ENCODE measurements around the gene GPATCH8. TPM values are rescaled to one million over a fixed set of nuclear protein-coding genes. Genes with fewer than 3 reads are reported as not detected.
A peak's percentile ranks its signal among the peaks of the same experiment; 100 is the strongest.
"Not testable (repeated sequence)": the region's sequence is repeated elsewhere in the genome, so short reads cannot be mapped to it uniquely, and the experiment has no call there.

Gene GPATCH8
- total RNA-seq, 1 donor from 2014 or later: 21.6 TPM

GRCh38 chr17:44380767-44381166 lies 122.4 kb downstream of the GPATCH8 start:
- no peak for FAIRE-seq

GRCh38 chr17:44379887-44380286 lies 123.3 kb downstream of the GPATCH8 start:
- DNase-seq (ENCODE audit: low spot score in 2 of 2): no peak
- no peak for FAIRE-seq

More at GRCh38 chr17:44380767-44381166, 122.4 kb downstream of the GPATCH8 start:
- DNase-seq (ENCODE audit: low spot score in 2 of 2): no peak

- FAIRE-seq (no peak), DNase-seq (ENCODE audit: low spot score in 2 of 2) (peak in 1 of 2 donors; percentile 11)
These were observed 125.0 kb downstream of the GPATCH8 start for GRCh38 chr17:44378171-44378705.

- FAIRE-seq (no peak), DNase-seq (ENCODE audit: low spot score in 2 of 2) (peak in 1 of 2 donors; percentile 16)
These were observed 126.4 kb downstream of the GPATCH8 start for GRCh38 chr17:44376779-44377178.

- peak; percentile 44 to 64 for DNase-seq (ENCODE audit: low spot score in 2 of 2)
These were observed 127.1 kb downstream of the GPATCH8 start for GRCh38 chr17:44376124-44376523.

GRCh38 chr17:44375196-44376017 lies 127.8 kb downstream of the GPATCH8 start:
- DNase-seq (ENCODE audit: low spot score in 2 of 2) (peak in 1 of 2 donors; percentile 13), FAIRE-seq (no peak)

More at GRCh38 chr17:44376124-44376523, 127.1 kb downstream of the GPATCH8 start:
- FAIRE-seq: no peak

- peak in 1 of 2 donors; percentile 12 for DNase-seq (ENCODE audit: low spot score in 2 of 2)
- FAIRE-seq: no peak
These were observed 128.7 kb downstream of the GPATCH8 start for GRCh38 chr17:44374306-44375195.

- no peak for DNase-seq (ENCODE audit: low spot score in 2 of 2)
- no peak for FAIRE-seq
These were observed 131.2 kb downstream of the GPATCH8 start for GRCh38 chr17:44372036-44372435.

GRCh38 chr17:44369414-44370023 lies 133.7 kb downstream of the GPATCH8 start:
- not testable (repeated sequence) for DNase-seq (ENCODE audit: low spot score in 2 of 2); FAIRE-seq

- not testable (repeated sequence) for DNase-seq (ENCODE audit: low spot score in 2 of 2); FAIRE-seq
These were observed 134.6 kb downstream of the GPATCH8 start for GRCh38 chr17:44368391-44369243.

GRCh38 chr17:44367231-44367979 lies 135.8 kb downstream of the GPATCH8 start:
- FAIRE-seq (no peak), DNase-seq (ENCODE audit: low spot score in 2 of 2) (no peak)

- FAIRE-seq; DNase-seq (ENCODE audit: low spot score in 2 of 2): not testable (repeated sequence)
These were observed 138.2 kb downstream of the GPATCH8 start for GRCh38 chr17:44365051-44365450.

- FAIRE-seq (no peak), DNase-seq (ENCODE audit: low spot score in 2 of 2) (peak; percentile 82 to 85)
These were observed 139.5 kb downstream of the GPATCH8 start, which contains the start of gene FAM171A2 for GRCh38 chr17:44363613-44364159. FAM171A2 (minus strand) TSS chr17:44363853; CDS start chr17:44363714, 139 bp downstream.

GRCh38 chr17:44362949-44363612 lies 140.1 kb downstream of the GPATCH8 start:
- DNase-seq (ENCODE audit: low spot score in 2 of 2) (peak in 1 of 2 donors; percentile 66), FAIRE-seq (no peak)

GRCh38 chr17:44362459-44362948 lies 140.7 kb downstream of the GPATCH8 start:
- FAIRE-seq (no peak), DNase-seq (ENCODE audit: low spot score in 2 of 2) (no peak)

GRCh38 chr17:44361292-44362260 lies 141.6 kb downstream of the GPATCH8 start:
- no peak for DNase-seq (ENCODE audit: low spot score in 2 of 2)
- FAIRE-seq: no peak

Measured in frontal cortex (tissue), 4 donors.